ENCODE results near the gene HK3. TPM values are rescaled to one million over a fixed set of nuclear protein-coding genes. Genes with fewer than 3 reads are reported as not detected.

HK3 gene
- total RNA-seq, 2 donors from 2014 or later = 1.8 to 3.6 TPM

DNA sequence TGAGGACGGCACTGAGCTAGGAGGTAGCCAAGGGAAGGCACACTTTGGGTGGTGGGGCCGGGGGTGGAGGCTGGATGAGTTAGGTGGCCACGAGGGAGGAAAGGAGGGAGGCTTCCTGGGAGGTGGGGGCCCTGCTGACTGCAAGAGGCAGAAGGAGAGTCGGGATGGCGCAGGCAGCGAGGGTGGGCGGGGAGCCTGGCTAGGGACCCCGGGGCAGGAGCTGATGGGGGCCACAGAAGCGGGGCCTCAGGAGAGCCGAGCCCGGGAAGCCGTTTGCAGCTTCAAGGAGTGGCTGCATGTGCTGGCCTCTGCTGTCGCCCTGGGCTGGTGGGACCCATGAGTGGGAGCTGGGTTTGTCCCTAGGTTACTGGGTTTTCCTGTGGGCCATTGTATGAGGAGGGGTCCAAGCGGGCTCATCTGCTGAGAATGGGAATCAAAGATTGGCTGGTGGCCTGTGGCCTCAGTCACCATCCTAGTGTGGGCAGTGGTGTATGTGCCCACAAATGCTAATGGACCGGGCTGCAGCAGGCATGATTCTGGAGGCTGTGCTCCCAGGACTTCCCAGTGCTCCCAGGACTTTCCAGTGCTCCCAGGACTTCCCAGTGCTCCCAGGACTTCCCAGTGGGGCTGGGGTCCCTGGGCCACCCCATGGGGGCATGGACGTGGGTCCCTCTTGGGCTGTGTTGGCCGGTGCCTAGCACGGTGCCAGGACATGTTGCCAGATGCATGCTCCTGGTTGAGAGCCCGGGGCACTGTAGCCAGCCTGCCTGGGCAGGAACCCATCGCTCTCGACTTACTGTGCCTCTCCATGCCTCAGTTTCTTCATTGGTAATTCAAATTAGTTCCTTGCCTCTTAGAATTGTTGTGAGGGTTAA, 48.5 kb downstream of the HK3 start:
- WGBS, 2 donors = 72 to 75% methylated on average over 16 to 17 of the region's 21 CpGs
- no peaks in the 10 kb centered on the region for H3K4me1 ChIP-seq
- no peaks in the 10 kb centered on the region for H3K36me3 ChIP-seq (replicated peaks in 1 of 2; ENCODE audit: insufficient read depth in 1 of 2, low read depth in 2 of 2)
- H3K4me3 ChIP-seq = no peak overlapping the region
- H3K27me3 ChIP-seq = peaks cover 0 to 4% of the 10 kb centered on the region in 2 donors
- TF ChIP-seq CTCF (IDR thresholded peaks at IDR 0.05) = no peak
- DNase-seq = no peak
- ATAC-seq = no peak
- intact Hi-C loops (cut with DNase I) = no loop called here
- H3K27ac ChIP-seq = no peak overlapping the region
- H3K9me3 ChIP-seq = no peaks in the 10 kb centered on the region

GRCh38 chr5:176849611-176850227, 49.4 kb downstream of the HK3 start:
- Histone ChIP-seq H3K27ac (no peak overlapping the region), H3K4me1 (no peaks in the 10 kb centered on the region), H3K27me3 (peaks cover 0 to 4% of the 10 kb centered on the region in 2 donors), H3K36me3 (replicated peaks in 1 of 2; ENCODE audit: insufficient read depth in 1 of 2, low read depth in 2 of 2) (no peaks in the 10 kb centered on the region), H3K9me3 (no peaks in the 10 kb centered on the region), H3K4me3 (no peak overlapping the region)
- ATAC-seq (no peak), DNase-seq (no peak)
- WGBS, 2 donors = 8 to 63% methylated on average over 2 to 7 of the region's 7 CpGs
- intact Hi-C loops (cut with DNase I) = no loop called here
- TF ChIP-seq POLR2A (IDR thresholded peaks at IDR 0.05) = no peak
- no peak for TF ChIP-seq CTCF (IDR thresholded peaks at IDR 0.05)

- DNase-seq (no peak), ATAC-seq (no peak)
- H3K36me3 ChIP-seq (replicated peaks in 1 of 2; ENCODE audit: insufficient read depth in 1 of 2, low read depth in 2 of 2) = no peaks in the 10 kb centered on the region
- peaks cover 0 to 4% of the 10 kb centered on the region in 2 donors for H3K27me3 ChIP-seq
- H3K9me3 ChIP-seq = no peaks in the 10 kb centered on the region
- H3K27ac ChIP-seq = no peak overlapping the region
- intact Hi-C loops (cut with DNase I) = no loop called here
- 69% methylated on average over 13 of the region's 13 CpGs; no CpG with 5 or more reads in 1 of the 2 donors for WGBS, 2 donors
- H3K4me1 ChIP-seq = no peaks in the 10 kb centered on the region
- no peak for TF ChIP-seq CTCF (IDR thresholded peaks at IDR 0.05)
- no peak for TF ChIP-seq POLR2A (IDR thresholded peaks at IDR 0.05)
- no peak overlapping the region for H3K4me3 ChIP-seq
Measured at GRCh38 chr5:176848651-176849050, 50.5 kb downstream of the HK3 start.

DNA sequence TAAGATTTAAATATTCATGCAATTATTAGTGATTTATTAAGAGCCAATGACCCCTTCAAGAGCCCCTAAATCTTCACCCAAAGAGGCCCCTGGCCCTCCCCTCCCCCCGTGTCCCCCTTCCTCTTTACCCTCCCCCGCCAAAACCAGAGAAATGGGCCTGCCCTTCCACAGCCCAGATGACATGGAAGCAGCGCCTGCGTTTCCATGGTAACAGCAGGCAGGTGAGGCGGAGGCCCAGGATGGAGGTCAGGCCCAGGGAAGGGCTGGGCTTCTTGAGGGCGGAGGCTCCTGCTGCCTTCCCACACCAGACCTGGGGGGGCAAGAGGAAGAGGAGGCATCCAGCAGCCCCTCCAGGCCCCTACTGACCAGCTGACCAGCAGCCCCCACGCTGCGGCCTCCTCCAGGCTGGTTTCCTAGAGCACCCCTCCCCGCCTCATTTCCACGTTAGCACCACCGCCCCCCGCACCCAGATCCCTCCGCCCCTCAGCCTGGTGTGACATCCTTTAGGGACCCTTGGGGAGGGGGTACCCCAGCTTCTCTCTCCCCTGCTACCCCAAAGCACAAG, 51.3 kb downstream of the HK3 start:
- no peak for DNase-seq
- 53 to 72% methylated on average over 5 to 13 of the region's 13 CpGs for WGBS, 2 donors
- H3K9me3 ChIP-seq = no peaks in the 10 kb centered on the region
- no peaks in the 10 kb centered on the region for H3K4me1 ChIP-seq
- no peak overlapping the region for H3K4me3 ChIP-seq
- no peak overlapping the region for H3K27ac ChIP-seq
- no peak for ATAC-seq
- TF ChIP-seq POLR2A (IDR thresholded peaks at IDR 0.05) = no peak
- no peak for TF ChIP-seq CTCF (IDR thresholded peaks at IDR 0.05)
- no peaks in the 10 kb centered on the region for H3K36me3 ChIP-seq (replicated peaks in 1 of 2; ENCODE audit: insufficient read depth in 1 of 2, low read depth in 2 of 2)
- intact Hi-C loops (cut with DNase I) = no loop called here
- H3K27me3 ChIP-seq = peaks cover 0 to 4% of the 10 kb centered on the region in 2 donors

Measured in body of pancreas (tissue), 4 donors.